ENCODE measurements around the gene UBR3.
"Not testable (repeated sequence)": the region's sequence is repeated elsewhere in the genome, so short reads cannot be mapped to it uniquely, and the experiment has no call there.

UBR3 gene

DNA sequence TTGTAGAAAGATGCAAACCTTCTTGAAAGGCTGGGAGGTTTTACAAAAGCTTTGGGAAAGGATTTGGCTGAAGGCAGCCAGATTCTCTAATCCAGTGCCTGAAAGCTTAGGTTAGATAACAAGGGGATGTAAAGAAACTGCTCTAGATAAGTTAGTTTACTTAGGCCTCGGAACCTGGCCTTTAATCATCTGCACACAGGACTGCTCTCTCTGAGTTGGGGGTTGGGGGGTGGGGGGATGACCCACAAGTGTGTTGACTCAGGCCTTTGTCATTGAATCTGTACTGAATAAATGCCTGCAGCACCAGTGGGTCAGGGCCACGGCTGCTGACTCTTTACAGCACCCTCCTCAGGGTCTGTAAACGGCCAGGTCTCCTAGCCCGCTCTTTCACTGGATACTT is 292.1 kb downstream of the UBR3 start:
- not testable (repeated sequence) for DNase-seq

DNA sequence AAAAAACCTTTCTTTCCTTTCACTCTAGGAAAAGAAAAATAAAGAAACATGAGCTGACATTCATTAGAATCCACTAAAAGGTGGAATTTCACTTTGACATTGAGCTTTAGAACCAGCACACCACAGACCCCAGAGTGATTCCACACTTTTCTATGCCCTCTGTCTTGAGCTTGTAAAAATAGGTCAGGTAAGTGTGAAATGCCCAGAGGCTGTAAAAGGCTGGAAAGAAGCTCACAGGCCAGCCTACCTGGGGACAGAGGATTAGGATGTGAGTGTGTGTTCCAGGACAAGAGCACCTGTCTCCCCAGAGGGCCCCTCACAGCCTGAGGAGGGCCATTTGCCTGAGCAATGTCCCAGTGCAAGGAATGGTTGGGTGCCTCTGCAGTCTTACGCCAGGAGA is 294.4 kb downstream of the UBR3 start:
- no peak for DNase-seq

DNA sequence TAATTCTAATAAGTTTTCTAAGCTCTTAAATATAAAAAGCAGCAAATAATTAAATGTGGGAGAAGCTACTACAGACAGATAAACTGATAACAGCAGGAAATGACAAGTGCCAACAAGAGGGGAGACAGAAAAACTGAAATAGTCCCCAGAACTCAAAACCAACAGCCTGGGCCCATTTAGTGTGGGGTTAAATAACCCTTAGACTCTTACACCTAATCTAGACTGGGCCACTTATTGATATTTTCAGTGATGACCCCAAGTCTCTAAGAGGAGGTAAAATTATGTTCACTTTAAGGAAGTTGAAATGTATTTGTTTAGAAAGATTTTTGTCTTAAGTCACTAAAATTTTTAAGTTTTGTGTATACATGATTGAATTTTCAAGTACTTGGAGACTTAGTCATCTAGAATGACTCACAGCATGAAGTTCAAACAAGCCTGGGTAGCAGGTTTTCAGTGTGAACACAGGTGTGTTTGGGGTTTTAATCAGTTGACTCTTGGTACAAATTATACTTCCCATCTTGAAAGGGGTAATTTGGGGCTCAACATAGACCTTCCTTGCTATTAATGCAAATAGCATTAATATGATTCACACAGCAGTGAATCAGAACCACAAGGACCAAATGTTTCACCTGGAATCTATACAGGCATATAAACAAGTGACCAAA is 295.8 kb downstream of the UBR3 start:
- DNase-seq = no peak

DNA sequence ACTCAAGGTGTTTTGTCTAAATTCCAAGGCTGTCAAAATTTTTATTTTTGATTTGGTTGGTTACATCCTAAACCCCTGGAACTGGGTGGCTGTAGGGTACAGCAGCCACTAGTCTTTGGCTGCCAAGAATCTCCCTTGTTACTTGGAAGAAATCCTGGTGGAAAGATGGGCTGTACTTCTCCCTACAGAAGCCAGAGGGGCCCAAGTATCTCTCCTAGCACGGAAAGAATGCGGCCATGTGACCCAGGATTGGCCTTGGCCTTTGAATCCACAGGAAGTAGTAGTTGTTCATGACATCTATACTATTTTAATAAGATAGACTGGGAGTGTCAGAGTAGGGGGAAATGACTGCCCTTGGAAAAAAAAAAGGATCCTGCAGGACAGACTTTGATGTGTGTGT is 296.3 kb downstream of the UBR3 start:
- no peak for DNase-seq

DNA sequence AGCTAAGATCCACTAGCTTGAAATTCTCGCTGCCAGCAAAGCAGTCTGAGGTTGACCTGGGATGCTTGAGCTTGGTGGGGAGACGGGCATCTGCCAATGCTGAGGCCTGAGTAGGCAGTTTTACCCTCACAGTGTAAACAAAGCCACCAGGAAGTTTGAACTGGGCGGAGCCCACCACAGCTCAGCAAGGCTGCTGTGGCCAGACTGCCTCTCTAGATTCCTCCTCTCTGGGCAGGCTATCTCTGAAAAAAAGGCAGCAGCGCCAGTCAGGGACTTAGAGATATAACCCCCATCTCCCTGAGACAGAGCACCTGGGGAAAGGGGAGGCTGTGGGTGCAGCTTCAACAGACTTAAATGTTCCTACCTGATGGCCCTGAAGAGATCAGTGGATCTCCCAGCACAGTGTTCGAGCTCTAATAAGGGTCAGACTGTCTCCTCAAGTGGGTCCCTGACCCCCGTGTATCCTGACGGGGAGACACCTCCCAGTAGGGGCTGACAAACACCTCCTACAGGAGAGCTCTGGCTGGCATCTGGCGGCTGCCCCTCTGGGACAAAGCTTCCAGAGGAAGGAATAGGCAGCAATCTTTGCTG is 299.0 kb downstream of the UBR3 start:
- DNase-seq = not testable (repeated sequence)

All from GF-D8 (cell line).